ENCODE measurements around the gene CINP.
"Not testable (repeated sequence)": the region's sequence is repeated elsewhere in the genome, so short reads cannot be mapped to it uniquely, and the experiment has no call there.

CINP gene

DNA sequence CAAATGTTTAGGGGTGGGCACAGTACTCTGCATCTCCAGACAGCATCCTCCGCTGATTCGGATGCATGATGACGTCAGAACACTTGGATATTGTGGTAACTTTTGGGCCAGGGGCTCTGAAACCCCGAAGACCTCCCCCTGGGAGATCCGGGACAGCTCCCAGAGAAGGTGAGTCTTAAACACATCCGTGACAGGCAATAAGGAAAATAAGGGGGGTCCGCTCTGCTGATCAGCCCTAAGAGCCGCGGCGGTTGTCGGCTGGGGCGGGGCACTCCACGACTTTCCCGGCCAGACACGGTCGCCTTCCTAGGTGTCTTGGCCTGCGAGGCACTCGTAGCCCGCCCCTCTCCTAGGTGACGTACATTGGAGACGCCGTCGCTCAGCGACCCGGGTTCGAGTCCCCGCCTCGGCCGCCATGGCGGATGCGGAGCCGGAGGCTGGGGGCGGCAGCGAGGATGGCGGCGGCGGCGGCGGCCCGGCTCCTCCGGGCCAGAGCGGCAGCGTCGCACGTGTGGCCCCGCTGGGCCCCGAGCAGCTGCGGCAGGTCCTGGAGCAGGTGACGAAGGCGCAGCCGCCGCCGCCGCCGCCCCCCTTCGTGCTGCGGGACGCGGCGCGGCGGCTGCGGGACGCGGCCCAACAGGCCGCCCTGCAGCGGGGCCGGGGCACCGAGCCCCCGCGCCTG lies 43.2 kb downstream of the CINP start, which contains the start of gene ZNF839:
Gene ZNF839 (plus strand): TSS at position 396 of the 682 bp plus-strand sequence. CDS start 20 bp downstream, at position 416.
- H3K27ac Mint-ChIP-seq, result peak within 1 kb of the TSS; percentile 95
- H3K36me3 Mint-ChIP-seq, result no peaks in the 10 kb centered on the region
- H3K4me1 Mint-ChIP-seq (ENCODE audit: low read depth), result peaks cover 55% of the 10 kb centered on the region
- H3K4me3 Mint-ChIP-seq, result peak within 1 kb of the TSS; percentile 94
- no peaks in the 10 kb centered on the region for H3K9me3 Mint-ChIP-seq (ENCODE audit: low read depth)
- H3K27me3 Mint-ChIP-seq, result no peaks in the 10 kb centered on the region

DNA sequence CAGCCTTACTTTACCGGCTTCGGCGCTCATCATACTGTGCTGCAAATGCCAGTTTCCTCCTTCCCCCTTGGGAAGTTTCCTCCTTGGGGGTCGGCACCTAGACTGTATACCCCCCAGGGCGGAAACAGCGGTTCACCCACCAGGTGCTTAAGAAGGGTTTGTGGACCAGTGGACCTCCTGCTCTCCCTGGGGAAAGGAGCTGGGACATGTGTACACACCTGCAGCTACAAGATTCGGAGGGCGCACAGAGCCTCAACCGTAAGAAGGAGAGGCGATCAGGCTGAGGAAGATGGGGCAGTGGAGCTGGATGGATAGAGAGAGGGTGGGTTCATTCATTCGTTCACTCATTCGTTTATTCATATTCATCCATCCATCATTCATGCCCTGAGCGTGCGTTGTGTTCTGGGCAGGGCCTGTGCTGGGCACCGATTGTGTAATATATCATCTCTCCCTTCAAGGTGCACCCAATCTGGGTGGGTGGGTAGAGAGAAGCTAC lies 43.9 kb downstream of the CINP start:
- H3K36me3 Mint-ChIP-seq, result no peaks in the 10 kb centered on the region
- peaks cover 57% of the 10 kb centered on the region for H3K4me1 Mint-ChIP-seq (ENCODE audit: low read depth)
- H3K4me3 Mint-ChIP-seq, result peak overlapping the region; percentile 94
- H3K27ac Mint-ChIP-seq, result peak overlapping the region; percentile 95
- no peaks in the 10 kb centered on the region for H3K9me3 Mint-ChIP-seq (ENCODE audit: low read depth)
- H3K27me3 Mint-ChIP-seq, result no peaks in the 10 kb centered on the region

DNA sequence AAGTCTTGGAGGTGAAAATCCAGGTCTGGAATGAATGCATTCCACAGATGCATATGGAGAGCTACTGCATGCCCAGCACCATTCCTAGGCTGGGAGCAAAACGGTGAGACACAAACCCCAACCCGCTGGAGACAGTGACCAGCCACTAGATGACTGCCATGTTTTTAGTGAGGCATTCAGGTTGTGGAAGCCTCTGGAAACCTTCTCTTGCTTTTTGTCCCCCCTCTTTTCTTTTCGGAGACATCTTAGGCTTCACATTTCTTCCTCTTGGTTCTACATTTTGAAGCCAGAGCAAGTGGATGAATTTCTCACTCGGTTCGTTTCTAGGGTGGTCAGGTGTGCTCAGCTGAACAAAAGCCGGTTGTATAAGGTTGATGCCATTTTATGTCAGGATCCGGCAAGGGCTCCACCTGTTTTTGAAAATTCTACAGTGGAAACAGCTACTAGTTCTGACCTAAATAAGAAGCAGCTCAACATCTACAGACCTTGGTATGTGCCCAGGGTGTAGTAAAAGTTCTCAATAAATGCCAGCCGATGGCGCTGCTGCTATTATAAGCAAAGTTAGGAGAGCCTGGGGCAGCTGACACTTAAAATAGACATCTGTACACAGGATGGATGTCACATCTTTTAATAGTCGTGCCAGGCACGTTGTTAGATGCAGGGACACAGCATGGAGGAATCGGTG lies 45.0 kb downstream of the CINP start:
- Mint-ChIP-seq H3K4me1 (ENCODE audit: low read depth) (peaks cover 51% of the 10 kb centered on the region), H3K4me3 (peak overlapping the region; percentile 94)

DNA sequence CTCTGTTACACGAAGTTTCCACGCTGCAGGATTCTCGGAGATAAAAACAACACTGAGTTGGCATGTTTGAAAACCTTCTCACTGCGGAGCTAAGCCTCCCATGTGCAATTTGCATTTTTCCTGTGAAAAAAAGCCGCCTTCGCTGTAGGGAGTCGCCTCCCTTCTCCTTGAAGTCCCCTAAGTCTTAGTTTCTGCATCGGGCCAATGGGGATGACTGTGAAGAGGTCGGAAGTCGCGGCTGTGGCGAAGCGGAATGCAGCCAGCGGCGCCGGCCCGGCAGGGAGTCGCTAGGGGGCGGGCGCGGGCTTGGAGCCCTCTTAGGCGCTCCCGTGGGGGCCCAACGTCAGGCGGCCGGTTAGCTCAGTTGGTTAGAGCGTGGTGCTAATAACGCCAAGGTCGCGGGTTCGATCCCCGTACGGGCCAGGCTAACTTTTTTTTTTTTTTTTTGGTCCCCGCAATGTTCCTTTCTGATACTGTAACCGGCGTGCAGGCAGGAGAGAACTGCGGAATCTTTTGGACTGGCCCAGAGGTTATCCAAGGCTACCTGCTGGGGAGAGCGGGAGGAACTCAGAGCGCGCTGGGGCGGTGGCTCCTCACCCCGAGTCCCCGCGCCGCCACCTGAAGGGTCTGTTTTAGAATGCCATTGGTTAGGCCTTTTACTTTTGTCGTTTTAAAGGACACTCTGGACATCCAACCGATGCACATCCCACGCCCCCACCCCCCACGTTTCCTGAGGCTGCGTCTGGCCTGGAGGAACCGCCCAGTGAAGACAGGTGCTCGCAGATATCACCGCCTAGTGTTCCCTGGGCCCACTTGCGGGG lies 45.7 kb downstream of the CINP start:
- H3K27ac Mint-ChIP-seq, result peak overlapping the region; percentile 91
- H3K36me3 Mint-ChIP-seq, result no peaks in the 10 kb centered on the region
- H3K27me3 Mint-ChIP-seq, result no peaks in the 10 kb centered on the region
- peaks cover 50% of the 10 kb centered on the region for H3K4me1 Mint-ChIP-seq (ENCODE audit: low read depth)
- H3K4me3 Mint-ChIP-seq, result peak overlapping the region; percentile 94
- no peaks in the 10 kb centered on the region for H3K9me3 Mint-ChIP-seq (ENCODE audit: low read depth)

More for the DNA sequence above, 45.0 kb downstream of the CINP start:
- H3K36me3 Mint-ChIP-seq, result no peaks in the 10 kb centered on the region
- peak overlapping the region; percentile 91 for H3K27ac Mint-ChIP-seq
- no peaks in the 10 kb centered on the region for H3K9me3 Mint-ChIP-seq (ENCODE audit: low read depth)
- no peaks in the 10 kb centered on the region for H3K27me3 Mint-ChIP-seq

DNA sequence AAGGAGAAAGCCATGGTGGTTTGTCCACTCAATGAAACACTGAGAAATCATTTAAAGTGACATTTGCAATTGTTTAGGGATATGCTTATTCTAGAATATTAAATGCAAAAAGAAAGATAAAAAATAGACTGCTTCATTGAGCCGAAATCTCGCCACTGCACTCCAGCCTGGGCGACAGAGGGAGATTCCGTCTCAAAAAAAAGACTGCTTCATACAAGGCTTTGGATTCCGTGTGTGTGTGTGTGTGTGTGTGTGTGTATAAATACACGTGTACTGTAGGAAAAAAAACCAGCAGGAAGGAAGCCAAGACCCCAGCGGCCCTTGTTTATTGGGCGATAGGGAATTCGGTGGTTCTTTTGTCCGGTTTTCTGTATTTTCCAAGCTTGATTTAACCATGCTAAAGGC lies 46.4 kb downstream of the CINP start:
- Mint-ChIP-seq H3K27me3 (no peaks in the 10 kb centered on the region), H3K4me3 (peak overlapping the region; percentile 94), H3K27ac (peak overlapping the region; percentile 91), H3K9me3 (ENCODE audit: low read depth) (no peaks in the 10 kb centered on the region), H3K4me1 (ENCODE audit: low read depth) (peaks cover 46% of the 10 kb centered on the region), H3K36me3 (no peaks in the 10 kb centered on the region)

DNA sequence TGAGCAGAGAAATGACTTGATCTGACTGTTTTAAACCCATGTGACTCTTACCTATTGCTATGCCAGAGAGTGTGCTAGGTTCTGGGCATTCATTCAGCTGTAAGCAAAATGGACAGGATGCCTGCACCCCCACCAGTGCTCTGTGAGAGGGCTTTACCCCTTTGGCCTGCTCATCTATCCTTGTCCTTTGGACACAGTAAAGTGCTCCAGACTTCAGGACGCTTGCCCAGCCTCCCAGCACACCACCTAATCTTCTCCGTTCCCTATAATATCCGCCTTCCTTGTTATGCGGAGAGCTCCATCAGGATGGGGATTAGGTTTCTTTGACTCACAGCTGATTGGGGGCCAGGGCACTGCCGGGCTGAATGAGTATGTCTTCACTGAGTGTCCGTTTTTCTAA lies 47.6 kb downstream of the CINP start:
- Mint-ChIP-seq H3K36me3 (no peaks in the 10 kb centered on the region), H3K4me1 (ENCODE audit: low read depth) (peaks cover 41% of the 10 kb centered on the region), H3K9me3 (ENCODE audit: low read depth) (no peaks in the 10 kb centered on the region), H3K4me3 (peak overlapping the region; percentile 87), H3K27me3 (no peaks in the 10 kb centered on the region), H3K27ac (no peak overlapping the region)

DNA sequence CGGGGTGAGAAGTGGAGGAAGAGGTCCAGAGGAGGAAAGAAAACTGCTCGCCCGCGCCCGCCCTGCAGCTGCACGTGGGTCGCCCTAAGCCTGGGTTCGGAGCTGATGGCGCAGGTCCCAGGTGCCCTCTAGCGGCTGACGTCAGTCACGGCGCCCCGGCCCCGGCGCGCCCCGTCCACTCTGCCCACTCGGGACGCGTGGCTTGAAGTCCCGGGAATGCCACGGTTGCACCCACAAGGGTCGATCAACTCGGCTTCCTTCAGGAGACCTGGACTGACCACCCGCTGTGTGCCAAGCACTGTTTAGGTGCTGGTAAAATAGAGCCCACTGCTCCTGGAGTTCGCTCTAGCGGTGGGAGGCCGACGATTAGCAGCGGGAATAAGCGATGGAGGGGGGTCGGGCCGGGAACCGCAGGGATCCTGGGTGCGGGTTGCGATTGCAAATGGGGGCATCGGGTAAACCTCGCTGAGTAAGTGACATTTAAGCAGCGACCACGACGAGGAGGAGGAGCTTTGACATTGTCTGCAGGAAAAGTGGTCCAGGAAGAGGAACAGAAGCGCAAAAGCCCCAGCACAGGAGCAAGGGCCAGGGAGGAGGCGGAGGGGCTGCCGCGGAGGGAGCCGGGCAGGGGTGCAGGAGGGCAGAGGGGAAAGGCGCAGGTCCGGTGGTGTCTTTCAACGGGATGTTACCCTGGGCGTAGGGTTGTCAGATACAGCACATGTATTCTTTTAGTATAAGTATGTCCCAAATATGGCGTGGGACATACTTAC lies 48.3 kb downstream of the CINP start:
- H3K36me3 Mint-ChIP-seq, result no peaks in the 10 kb centered on the region
- H3K9me3 Mint-ChIP-seq (ENCODE audit: low read depth), result no peaks in the 10 kb centered on the region
- H3K27me3 Mint-ChIP-seq, result no peaks in the 10 kb centered on the region
- peaks cover 40% of the 10 kb centered on the region for H3K4me1 Mint-ChIP-seq (ENCODE audit: low read depth)
- peak overlapping the region; percentile 62 for H3K27ac Mint-ChIP-seq
- H3K4me3 Mint-ChIP-seq, result peak overlapping the region; percentile 87

DNA sequence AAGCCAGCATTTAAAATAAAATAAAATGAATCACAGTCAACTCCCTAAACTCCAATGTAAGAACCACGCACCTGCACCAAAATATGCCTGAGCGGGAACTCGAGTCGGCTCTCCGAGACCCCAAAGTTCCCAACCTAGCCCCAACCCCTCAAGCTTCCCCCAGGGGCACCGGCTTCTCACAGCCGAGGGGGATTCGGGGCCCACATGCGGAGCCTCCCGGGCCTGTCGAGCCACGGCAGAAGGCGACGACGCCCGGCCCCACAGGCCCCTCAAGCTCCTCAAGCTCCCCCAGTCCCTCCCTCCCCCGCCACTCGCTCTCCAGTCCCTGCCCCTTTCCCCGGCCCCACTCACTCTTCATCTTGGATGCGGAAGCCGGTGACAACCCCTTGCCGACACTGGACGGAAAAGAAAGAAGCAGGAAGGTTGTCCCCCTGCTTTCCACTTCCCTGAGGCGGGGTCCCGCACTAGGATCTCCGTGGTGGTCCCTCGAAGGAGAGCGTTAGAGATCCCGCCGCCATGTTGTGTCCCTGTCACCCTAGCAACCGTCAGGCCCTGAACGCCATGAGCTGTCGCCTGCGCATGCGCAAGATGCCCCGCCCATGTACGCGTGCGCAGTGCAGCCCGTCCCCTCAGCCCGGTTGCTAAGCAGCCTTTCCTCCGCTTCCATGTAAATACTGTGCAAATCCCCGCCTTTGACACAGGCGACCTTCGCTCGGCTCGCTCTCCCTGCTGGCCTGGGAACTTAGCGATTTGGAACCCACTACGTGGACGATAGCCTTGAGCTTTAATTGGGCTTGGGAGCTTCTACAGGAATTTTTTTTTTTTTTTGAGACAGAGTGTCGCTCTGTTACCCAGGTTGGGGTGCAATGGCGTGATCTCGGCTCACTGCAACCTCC lies 57.8 kb downstream of the CINP start, which contains the start of gene MOK:
Gene MOK (minus strand): TSS at position 554 of the 896 bp plus-strand sequence. CDS start 196 bp downstream, at position 358.
- H3K27me3 Mint-ChIP-seq, result no peaks in the 10 kb centered on the region
- H3K4me3 Mint-ChIP-seq, result peak within 1 kb of the TSS; percentile 97
- H3K9me3 Mint-ChIP-seq (ENCODE audit: low read depth), result no peaks in the 10 kb centered on the region
- peaks cover 11% of the 10 kb centered on the region for H3K4me1 Mint-ChIP-seq (ENCODE audit: low read depth)
- H3K27ac Mint-ChIP-seq, result peak within 1 kb of the TSS; percentile 87
- H3K36me3 Mint-ChIP-seq, result no peaks in the 10 kb centered on the region

DNA sequence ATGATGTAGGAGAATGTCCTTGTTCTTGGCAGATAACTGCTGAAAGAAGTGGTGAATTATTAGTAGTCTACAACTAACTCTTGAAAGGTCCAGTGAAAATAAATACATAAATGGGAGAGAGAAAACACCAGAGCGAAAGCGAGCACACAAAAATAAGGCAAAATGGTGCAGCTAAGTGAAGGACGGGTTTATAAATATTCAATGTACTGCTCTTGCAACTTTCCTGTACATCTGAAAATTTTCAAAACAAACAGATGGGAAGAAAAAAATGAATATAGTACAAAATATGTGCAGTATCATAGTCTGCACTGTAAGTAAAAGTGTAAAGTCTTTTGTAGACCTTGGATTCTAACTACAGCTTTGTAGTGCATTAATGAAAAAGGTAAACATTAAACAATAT lies 59.0 kb downstream of the CINP start:
- H3K4me3 Mint-ChIP-seq, result peak overlapping the region; percentile 97
- no peak overlapping the region for H3K27ac Mint-ChIP-seq
- no peaks in the 10 kb centered on the region for H3K9me3 Mint-ChIP-seq (ENCODE audit: low read depth)
- H3K27me3 Mint-ChIP-seq, result no peaks in the 10 kb centered on the region
- no peaks in the 10 kb centered on the region for H3K36me3 Mint-ChIP-seq
- H3K4me1 Mint-ChIP-seq (ENCODE audit: low read depth), result peaks cover 11% of the 10 kb centered on the region

DNA sequence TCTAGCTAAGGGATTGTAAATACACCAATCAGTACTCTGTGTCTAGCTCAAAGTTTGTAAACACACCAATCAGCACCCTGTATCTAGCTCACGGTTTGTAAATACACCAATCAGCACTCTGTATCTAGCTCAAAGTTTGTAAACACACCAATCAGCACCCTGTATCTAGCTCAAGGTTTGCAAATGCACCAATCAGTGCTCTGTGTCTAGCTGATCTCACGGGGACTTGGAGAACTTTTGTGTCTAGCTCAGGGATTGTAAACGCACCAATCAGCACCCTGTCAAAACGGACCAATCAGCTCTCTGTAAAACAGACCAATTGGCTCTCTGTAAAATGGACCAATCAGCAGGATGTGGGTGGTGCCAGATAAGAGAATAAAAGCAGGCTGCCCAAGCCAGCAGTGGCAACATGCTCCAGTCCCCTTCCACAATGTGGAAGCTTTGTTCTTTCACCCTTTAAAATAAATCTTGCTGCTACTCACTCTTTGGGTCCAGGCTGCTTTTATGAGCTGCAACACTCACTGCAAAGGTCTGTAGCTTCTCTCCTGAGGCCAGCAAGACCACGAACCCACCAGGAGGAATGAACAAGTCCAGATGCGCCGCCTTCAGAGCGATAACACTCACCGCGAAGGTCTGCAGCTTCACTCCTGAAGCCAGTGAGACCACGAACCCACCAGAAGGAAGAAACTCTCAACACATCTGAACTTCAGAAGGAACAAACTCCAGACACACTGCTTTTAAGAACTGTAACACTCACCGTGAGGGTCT lies 64.2 kb downstream of the CINP start:
- H3K27me3 Mint-ChIP-seq; H3K9me3 Mint-ChIP-seq (ENCODE audit: low read depth); H3K4me1 Mint-ChIP-seq (ENCODE audit: low read depth); H3K36me3 Mint-ChIP-seq; H3K27ac Mint-ChIP-seq; H3K4me3 Mint-ChIP-seq: not testable (repeated sequence)

All from activated naive CD8-positive, alpha-beta T cell (primary cell).